ENCODE results near the gene CCAR1. TPM values are rescaled to one million over a fixed set of nuclear protein-coding genes. Genes with fewer than 3 reads are reported as not detected.
"Not testable (repeated sequence)": the region's sequence is repeated elsewhere in the genome, so short reads cannot be mapped to it uniquely, and the experiment has no call there.

The CCAR1 gene
- total RNA-seq, 2 experiments from 2014 or later = 80.1 to 86.3 TPM

GRCh38 chr10:68781613-68782574 lies 60.9 kb downstream of the CCAR1 start:
- no peak overlapping the region for H3K27ac Mint-ChIP-seq
- no peak for DNase-seq
- POLR2A ChIA-PET = no interaction called here
- CTCF ChIA-PET = no interaction called here
- H3K4me3 Mint-ChIP-seq = no peak overlapping the region
- H3K36me3 Mint-ChIP-seq (ENCODE audit: low read depth) = peaks cover 61% of the 10 kb centered on the region
- H3K9me3 Mint-ChIP-seq = no peaks in the 10 kb centered on the region
- no peaks in the 10 kb centered on the region for H3K4me1 Mint-ChIP-seq
- H3K27me3 Mint-ChIP-seq = no peaks in the 10 kb centered on the region

DNA sequence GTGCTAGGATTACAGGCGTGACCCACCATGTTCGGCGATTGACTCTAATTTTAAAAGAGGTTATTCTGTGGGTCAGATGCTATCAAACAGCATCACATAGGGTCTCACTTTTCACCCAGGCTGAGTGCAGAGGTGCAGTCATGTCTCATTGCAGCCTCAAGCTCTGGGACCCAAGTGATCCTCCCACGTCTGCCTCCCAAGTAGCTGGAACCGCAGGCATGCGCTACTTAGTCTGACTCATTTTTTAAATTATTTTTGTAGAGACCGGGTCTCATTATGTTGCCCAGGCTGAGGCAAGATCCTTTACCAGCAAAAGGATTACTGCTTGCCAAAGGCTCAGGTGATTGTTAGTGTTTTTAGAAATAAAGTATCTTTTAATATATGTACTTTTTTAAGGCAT lies 63.4 kb downstream of the CCAR1 start:
- Mint-ChIP-seq H3K36me3 (ENCODE audit: low read depth) (peaks cover 59% of the 10 kb centered on the region), H3K4me3 (no peak overlapping the region), H3K9me3 (no peaks in the 10 kb centered on the region)

DNA sequence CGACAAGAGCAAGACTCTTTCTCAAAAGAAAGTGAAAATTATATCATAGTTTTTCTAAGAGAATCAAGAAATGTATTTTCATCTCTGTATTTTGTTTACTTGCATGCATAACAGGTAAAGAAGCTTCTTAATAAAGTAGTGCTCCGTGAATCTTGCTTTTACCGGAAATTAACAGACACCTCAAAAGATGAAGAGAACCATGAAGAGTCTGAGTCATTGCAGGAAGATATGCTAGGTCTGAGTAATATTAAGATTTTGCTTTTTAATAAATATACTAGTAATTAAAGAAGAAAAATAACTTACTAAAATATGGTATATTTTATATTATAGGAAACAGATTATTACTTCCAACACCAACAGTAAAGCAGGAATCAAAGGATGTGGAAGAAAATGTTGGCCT lies 66.8 kb downstream of the CCAR1 start:
- ChIA-PET POLR2A (interaction anchor here (1.0 to 1.3 kb wide), 4 partner anchors 43 to 168 kb away, joined by 3 to 4 read pairs (median 3); partner anchors contain the start of genes DDX21 and DDX50), CTCF (interaction anchor here (0.5 kb wide), 1 partner anchor 12 kb away, joined by 4 read pairs; no protein-coding TSS in a partner anchor)

More for the DNA sequence above, 63.4 kb downstream of the CCAR1 start:
- Mint-ChIP-seq H3K27ac (no peak overlapping the region), H3K4me1 (peaks cover 7% of the 10 kb centered on the region), H3K27me3 (no peaks in the 10 kb centered on the region)
- no peak for DNase-seq
- POLR2A ChIA-PET = no interaction called here
- CTCF ChIA-PET = no interaction called here

DNA sequence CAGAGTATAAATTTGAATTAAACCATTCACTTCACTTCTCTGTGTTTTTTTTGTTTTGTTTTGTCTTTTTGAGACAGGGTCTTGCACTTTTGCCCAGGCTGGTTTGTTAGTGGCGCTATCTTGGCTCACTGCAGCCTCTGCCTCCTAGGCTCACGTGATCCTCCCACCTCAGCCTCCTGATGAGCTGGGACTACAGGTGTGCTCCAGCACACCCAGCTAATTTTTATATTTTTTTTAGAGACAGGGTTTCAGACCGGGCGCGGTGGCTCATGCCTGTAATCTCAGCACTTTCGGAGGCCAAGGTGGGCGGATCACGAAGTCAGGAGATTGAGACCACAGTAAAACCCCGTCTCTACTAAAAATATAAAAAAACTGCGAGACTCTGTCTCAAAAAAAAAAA lies 69.4 kb downstream of the CCAR1 start:
- ChIA-PET CTCF (no interaction called here), POLR2A (no interaction called here)
- Mint-ChIP-seq H3K27me3 (no peaks in the 10 kb centered on the region), H3K27ac (no peak overlapping the region), H3K4me3 (no peak overlapping the region), H3K36me3 (ENCODE audit: low read depth) (peaks cover 52% of the 10 kb centered on the region), H3K9me3 (no peaks in the 10 kb centered on the region), H3K4me1 (peaks cover 7% of the 10 kb centered on the region)
- no peak for DNase-seq

More for the DNA sequence above, 66.8 kb downstream of the CCAR1 start:
- no peak overlapping the region for H3K4me3 Mint-ChIP-seq
- no peaks in the 10 kb centered on the region for H3K9me3 Mint-ChIP-seq
- peaks cover 7% of the 10 kb centered on the region for H3K4me1 Mint-ChIP-seq
- H3K27me3 Mint-ChIP-seq = no peaks in the 10 kb centered on the region
- DNase-seq = no peak
- peak overlapping the region; percentile 35 for H3K27ac Mint-ChIP-seq
- peaks cover 53% of the 10 kb centered on the region for H3K36me3 Mint-ChIP-seq (ENCODE audit: low read depth)

- Mint-ChIP-seq H3K36me3 (ENCODE audit: low read depth) (peaks cover 44% of the 10 kb centered on the region), H3K27me3 (no peaks in the 10 kb centered on the region), H3K27ac (no peak overlapping the region), H3K9me3 (no peaks in the 10 kb centered on the region), H3K4me1 (peaks cover 6% of the 10 kb centered on the region), H3K4me3 (no peak overlapping the region)
- ChIA-PET POLR2A (no interaction called here), CTCF (no interaction called here)
- no peak for DNase-seq
Observed at GRCh38 chr10:68792115-68792514, 71.1 kb downstream of the CCAR1 start.

- Mint-ChIP-seq H3K27ac (no peak overlapping the region), H3K9me3 (no peaks in the 10 kb centered on the region), H3K4me3 (no peak overlapping the region), H3K4me1 (no peaks in the 10 kb centered on the region), H3K36me3 (ENCODE audit: low read depth) (peaks cover 20% of the 10 kb centered on the region), H3K27me3 (no peaks in the 10 kb centered on the region)
- ChIA-PET POLR2A (interaction anchor here (0.6 to 0.7 kb wide), 2 partner anchors 10 to 324 kb away, joined by 3 to 5 read pairs; no protein-coding TSS in a partner anchor), CTCF (interaction anchor here (0.5 to 1.0 kb wide), 2 partner anchors 14 to 133 kb away, joined by 3 to 5 read pairs; no protein-coding TSS in a partner anchor)
- DNase-seq = no peak
Observed at GRCh38 chr10:68795886-68796532, 75.0 kb downstream of the CCAR1 start.

DNA sequence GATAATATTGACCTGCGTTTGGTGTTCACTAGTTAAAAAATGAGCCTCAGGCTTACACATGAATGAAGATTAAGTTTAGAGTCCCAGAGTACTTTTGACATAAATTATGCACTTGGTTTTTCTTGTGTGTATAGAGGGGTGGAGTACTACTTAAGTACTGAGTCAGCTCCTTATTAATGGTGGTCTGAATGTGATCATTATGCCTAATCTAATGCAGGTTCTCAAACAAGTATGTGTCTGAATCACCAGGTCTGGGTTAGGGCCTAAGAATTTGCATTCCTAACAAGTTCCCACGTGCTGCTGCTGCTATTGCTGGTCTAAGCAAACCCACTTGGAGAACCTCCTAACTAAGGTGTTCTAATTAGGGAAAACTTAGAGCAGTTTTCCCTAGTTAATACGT lies 75.6 kb downstream of the CCAR1 start:
- no peaks in the 10 kb centered on the region for H3K9me3 Mint-ChIP-seq
- H3K4me3 Mint-ChIP-seq = no peak overlapping the region
- CTCF ChIA-PET = interaction anchor here (0.5 to 1.0 kb wide), 2 partner anchors 14 to 133 kb away, joined by 3 to 5 read pairs; no protein-coding TSS in a partner anchor
- peaks cover 19% of the 10 kb centered on the region for H3K36me3 Mint-ChIP-seq (ENCODE audit: low read depth)
- no peaks in the 10 kb centered on the region for H3K27me3 Mint-ChIP-seq
- DNase-seq = no peak
- H3K27ac Mint-ChIP-seq = no peak overlapping the region
- POLR2A ChIA-PET = no interaction called here
- H3K4me1 Mint-ChIP-seq = no peaks in the 10 kb centered on the region

DNA sequence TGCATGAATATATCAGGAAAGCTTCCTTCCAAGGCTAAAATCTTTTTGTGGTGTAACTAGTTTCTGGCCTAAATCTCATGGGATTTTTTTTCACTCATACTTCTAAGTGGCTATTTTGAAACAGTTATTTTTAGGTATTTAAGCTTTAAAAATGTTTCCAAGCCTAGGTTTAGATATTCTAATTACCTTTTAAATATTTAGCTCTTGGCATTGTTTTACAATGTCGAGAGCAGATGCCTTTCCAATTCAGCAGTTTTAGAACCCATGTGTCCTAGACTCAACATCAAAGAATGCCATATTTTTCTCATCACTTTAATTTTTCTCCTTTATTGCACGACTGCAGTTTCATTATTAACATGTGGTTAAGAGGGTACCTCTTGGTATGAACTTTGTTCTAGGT lies 79.2 kb downstream of the CCAR1 start:
- CTCF ChIA-PET = interaction anchor here (0.7 to 1.1 kb wide), 2 partner anchors 10 to 12 kb away, joined by 4 read pairs; no protein-coding TSS in a partner anchor
- H3K4me1 Mint-ChIP-seq = no peaks in the 10 kb centered on the region
- POLR2A ChIA-PET = no interaction called here

DNA sequence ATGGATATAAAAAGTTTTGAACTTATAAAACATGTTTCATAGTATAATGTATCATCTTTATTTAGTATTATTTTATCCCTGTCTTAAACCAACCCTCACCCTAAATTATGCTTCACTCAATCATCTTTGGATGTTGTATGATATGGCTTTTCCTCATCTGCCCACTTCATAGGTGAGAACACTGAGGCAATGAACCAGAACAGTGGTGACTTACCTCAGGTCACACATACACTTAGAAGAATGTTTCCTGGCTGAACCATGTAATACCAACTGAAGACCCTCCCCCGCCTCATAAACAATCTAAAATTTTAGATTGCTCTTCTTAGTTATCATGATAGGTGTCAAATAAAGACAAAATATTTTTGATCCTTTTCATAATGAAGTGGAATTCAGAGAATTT lies 83.7 kb downstream of the CCAR1 start:
- Mint-ChIP-seq H3K4me1 (peaks cover 5% of the 10 kb centered on the region), H3K4me3 (no peak overlapping the region), H3K27ac (no peak overlapping the region), H3K9me3 (no peaks in the 10 kb centered on the region), H3K27me3 (no peaks in the 10 kb centered on the region), H3K36me3 (ENCODE audit: low read depth) (no peaks in the 10 kb centered on the region)
- ChIA-PET CTCF (no interaction called here), POLR2A (no interaction called here)
- DNase-seq = no peak

More for the DNA sequence above, 79.2 kb downstream of the CCAR1 start:
- Mint-ChIP-seq H3K27ac (no peak overlapping the region), H3K4me3 (no peak overlapping the region), H3K27me3 (no peaks in the 10 kb centered on the region), H3K9me3 (no peaks in the 10 kb centered on the region), H3K36me3 (ENCODE audit: low read depth) (peaks cover 10% of the 10 kb centered on the region)
- no peak for DNase-seq

DNA sequence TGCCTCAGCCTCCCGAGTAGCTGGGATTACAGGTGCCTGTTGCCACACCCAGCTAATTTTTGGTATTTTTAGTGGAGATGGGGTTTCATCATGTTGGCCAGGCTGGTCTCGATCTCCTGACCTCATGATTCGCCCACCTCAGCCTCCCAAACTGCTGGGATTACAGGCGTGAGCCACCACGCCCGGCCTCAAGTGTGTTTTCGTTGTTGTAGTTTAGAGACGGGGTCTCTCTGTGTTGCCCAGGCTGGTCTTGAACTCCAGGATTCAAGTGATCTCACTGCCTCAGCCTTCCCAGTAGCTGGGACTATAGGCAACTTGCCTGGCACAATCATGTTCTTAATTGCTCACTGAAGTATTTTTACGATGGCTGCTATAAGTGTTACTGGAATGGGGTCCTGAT lies 89.8 kb downstream of the CCAR1 start:
- H3K4me3 Mint-ChIP-seq; H3K36me3 Mint-ChIP-seq (ENCODE audit: low read depth); H3K27ac Mint-ChIP-seq; DNase-seq; H3K9me3 Mint-ChIP-seq; POLR2A ChIA-PET; H3K4me1 Mint-ChIP-seq; H3K27me3 Mint-ChIP-seq: not testable (repeated sequence)
- CTCF ChIA-PET = interaction anchor here (1.0 to 1.2 kb wide), 2 partner anchors 11 to 15 kb away, joined by 3 to 4 read pairs; no protein-coding TSS in a partner anchor

- H3K4me3 Mint-ChIP-seq = no peak overlapping the region
- no peaks in the 10 kb centered on the region for H3K9me3 Mint-ChIP-seq
Observed at GRCh38 chr10:68811314-68812009, 90.4 kb downstream of the CCAR1 start.

GRCh38 chr10:68812420-68812819 lies 91.4 kb downstream of the CCAR1 start:
- Mint-ChIP-seq H3K4me1 (no peaks in the 10 kb centered on the region), H3K36me3 (ENCODE audit: low read depth) (no peaks in the 10 kb centered on the region), H3K27ac (no peak overlapping the region), H3K27me3 (no peaks in the 10 kb centered on the region), H3K9me3 (no peaks in the 10 kb centered on the region), H3K4me3 (no peak overlapping the region)
- ChIA-PET POLR2A (no interaction called here), CTCF (no interaction called here)
- no peak for DNase-seq

More at GRCh38 chr10:68811314-68812009, 90.4 kb downstream of the CCAR1 start:
- no peak for DNase-seq
- Mint-ChIP-seq H3K36me3 (ENCODE audit: low read depth) (no peaks in the 10 kb centered on the region), H3K4me1 (no peaks in the 10 kb centered on the region), H3K27me3 (no peaks in the 10 kb centered on the region), H3K27ac (no peak overlapping the region)
- ChIA-PET CTCF (interaction anchor here (1.2 kb wide), 1 partner anchor 12 kb away, joined by 4 read pairs; no protein-coding TSS in a partner anchor), POLR2A (no interaction called here)

- Mint-ChIP-seq H3K9me3 (no peaks in the 10 kb centered on the region), H3K27me3 (no peaks in the 10 kb centered on the region)
- POLR2A ChIA-PET = no interaction called here
Observed at GRCh38 chr10:68813559-68813958, 92.5 kb downstream of the CCAR1 start.

More at GRCh38 chr10:68813559-68813958, 92.5 kb downstream of the CCAR1 start:
- no peak for DNase-seq
- Mint-ChIP-seq H3K4me1 (no peaks in the 10 kb centered on the region), H3K4me3 (no peak overlapping the region), H3K36me3 (ENCODE audit: low read depth) (no peaks in the 10 kb centered on the region), H3K27ac (no peak overlapping the region)
- CTCF ChIA-PET = no interaction called here

All from activated CD4-positive, alpha-beta memory T cell treated with anti-CD3 and anti-CD28 coated beads, Interleukin-2, amount 10 ng/mL, durations not matched to agents 7 days and 5 days (primary cell).